SK-N-SH (cell line): ENCODE results near the gene ELOVL6.

Experiments used
- CTCF ChIP-seq: fragments of 200-600 bp; sonication (generic); IDR thresholded peaks from 2 replicates; pipeline ENCODE4 v1.6.1; 2017; ENCODE audit warnings: antibody characterized with exemption, mild to moderate bottlenecking, moderate library complexity
- EZH2phosphoT487 ChIP-seq: fragments of 200-600 bp; sonication (generic); IDR thresholded peaks from 2 replicates; pipeline ENCODE4 v1.6.1; 2017; ENCODE audit warnings: low read depth, mixed run types, mild to moderate bottlenecking, antibody characterized with exemption, moderate library complexity, borderline replicate concordance
- GABPA ChIP-seq: IDR thresholded peaks from 2 replicates; pipeline ENCODE4 v1.4.0; 2012; ENCODE audit warnings: low read depth, mild to moderate bottlenecking
- IRF3 ChIP-seq: fragments of 150-350 bp; IDR thresholded peaks from 2 replicates; pipeline ENCODE4 v1.6.1; 2016; ENCODE audit warnings: mild to moderate bottlenecking, low read depth, low read length
- MAX ChIP-seq: IDR thresholded peaks from 2 replicates; pipeline ENCODE4 v1.4.0; 2012; ENCODE audit warnings: low read depth
- MXI1 ChIP-seq: IDR thresholded peaks from 2 replicates; pipeline ENCODE4 v1.6.1; 2012; ENCODE audit warnings: mild to moderate bottlenecking, low read depth, low read length, improper control_type of control experiment
- RFX5 ChIP-seq: IDR thresholded peaks from 2 replicates; pipeline ENCODE4 v1.6.1; 2012; ENCODE audit warnings: mild to moderate bottlenecking, improper control_type of control experiment, low read length
- SIN3A ChIP-seq: IDR thresholded peaks from 2 replicates; pipeline ENCODE4 v1.6.1; 2012; ENCODE audit warnings: low read depth, mild to moderate bottlenecking, low read length, moderate library complexity, borderline replicate concordance
- TAF1 ChIP-seq: IDR thresholded peaks from 2 replicates; pipeline ENCODE4 v1.6.1; 2012; ENCODE audit warnings: low read depth, mild to moderate bottlenecking, low read length, moderate library complexity, borderline replicate concordance
- TCF12 ChIP-seq: IDR thresholded peaks from 2 replicates; pipeline ENCODE4 v1.4.0; 2012
- ZBTB33 ChIP-seq: IDR thresholded peaks from 2 replicates; pipeline ENCODE4 v1.4.0; 2012; ENCODE audit warnings: low read depth, borderline replicate concordance

GRCh38 chr4:110139815-110140214 lies 58.6 kb downstream of the ELOVL6 start:
- no peak for TF ChIP-seq CTCF
- no peak for TF ChIP-seq TCF12
- TF ChIP-seq MAX, result no peak
- no peak for TF ChIP-seq RFX5
- TF ChIP-seq SIN3A, result no peak
- TF ChIP-seq GABPA, result no peak
- TF ChIP-seq IRF3, result no peak
- no peak for TF ChIP-seq EZH2phosphoT487
- TF ChIP-seq TAF1, result no peak
- TF ChIP-seq MXI1, result no peak
- TF ChIP-seq ZBTB33, result no peak
